GM21381 (cell line): ENCODE data around the gene IGSF9B.

Source experiments
- ATAC-seq: cut with Tn5 transposase; IDR thresholded peaks from one replicate; pipeline ENCODE4 v1.9.1; 2021; ENCODE audit warnings: mild to moderate bottlenecking, moderate library complexity; ENCODE audit not compliant: unreplicated experiment

The IGSF9B gene

DNA sequence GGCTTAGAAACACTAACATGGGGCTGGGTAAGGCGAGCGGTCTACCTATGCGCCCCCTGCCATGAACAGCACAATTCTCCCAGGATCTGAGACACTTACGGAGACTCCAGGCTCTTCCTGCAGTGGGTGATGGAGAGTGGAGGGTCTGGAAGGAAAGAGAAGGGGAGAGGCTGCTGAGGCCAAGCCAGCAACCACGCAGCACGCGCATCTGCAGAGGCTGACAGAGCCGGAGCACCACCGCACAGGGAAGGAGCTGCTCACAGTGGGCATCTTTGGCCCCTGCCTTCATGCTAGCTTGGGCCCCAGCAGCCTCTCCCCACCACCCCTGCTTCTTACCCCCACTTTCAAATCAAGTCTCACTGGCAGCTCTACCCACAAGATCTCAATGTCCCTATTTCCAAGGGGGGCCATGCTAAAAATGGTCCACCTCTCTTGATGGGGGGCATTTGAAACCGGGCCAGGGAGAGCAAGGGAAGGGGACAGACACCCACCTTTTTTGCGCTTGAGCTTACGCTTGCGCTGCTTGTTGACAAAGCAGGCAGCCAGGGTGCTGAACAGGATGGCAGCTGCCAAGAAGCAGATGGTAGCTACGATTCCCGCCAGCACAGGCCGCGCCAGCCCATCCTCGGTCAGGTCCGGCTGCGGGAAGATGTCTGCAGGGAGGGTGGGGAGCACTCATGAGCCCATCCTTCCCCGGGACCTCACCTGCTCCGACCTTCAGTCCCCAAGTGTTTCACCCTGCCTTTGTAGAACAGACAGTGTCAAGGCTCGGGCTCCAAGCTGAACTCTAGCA, 34.5 kb downstream of the IGSF9B start:
- no peak for ATAC-seq

DNA sequence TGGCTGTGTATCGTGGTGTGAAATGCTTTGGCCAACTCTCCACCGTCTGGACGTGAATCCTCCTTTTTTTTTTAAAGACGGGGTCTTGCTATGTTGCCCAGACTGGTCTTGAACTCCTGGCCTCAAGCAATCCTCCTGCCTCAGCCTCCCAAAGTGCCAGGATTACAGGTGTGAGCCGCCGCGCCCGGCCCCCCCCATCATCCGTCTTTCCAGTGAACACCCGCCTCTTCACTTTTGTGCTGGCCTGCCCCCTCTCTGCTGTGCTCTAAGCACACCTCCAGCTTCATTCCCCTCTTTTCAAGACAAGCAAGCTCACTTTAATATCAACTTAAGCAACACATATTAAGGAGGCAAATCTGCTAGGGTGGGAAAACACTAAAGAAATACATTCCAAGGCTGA, 35.3 kb downstream of the IGSF9B start:
- no peak for ATAC-seq

DNA sequence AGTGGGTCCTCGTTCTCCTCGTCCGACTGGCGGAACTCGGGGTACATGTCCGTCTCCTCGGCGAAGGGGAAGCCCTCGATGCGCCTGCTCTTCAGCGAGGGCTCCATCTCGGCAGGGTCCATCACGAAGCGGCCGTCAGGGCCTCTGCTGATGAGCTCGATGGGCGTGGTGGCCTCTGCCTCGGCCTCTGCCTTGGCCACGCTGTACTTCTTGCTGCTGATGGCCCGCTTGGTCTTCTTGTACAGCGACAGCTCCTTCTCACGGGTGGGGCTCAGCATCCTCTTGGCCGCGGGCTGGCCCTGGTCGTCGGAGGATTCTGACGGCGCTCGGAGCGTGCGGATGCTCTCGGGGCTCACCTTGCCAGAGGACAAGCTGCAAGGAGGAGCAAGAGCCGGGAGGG, 35.7 kb downstream of the IGSF9B start:
- ATAC-seq, result no peak

DNA sequence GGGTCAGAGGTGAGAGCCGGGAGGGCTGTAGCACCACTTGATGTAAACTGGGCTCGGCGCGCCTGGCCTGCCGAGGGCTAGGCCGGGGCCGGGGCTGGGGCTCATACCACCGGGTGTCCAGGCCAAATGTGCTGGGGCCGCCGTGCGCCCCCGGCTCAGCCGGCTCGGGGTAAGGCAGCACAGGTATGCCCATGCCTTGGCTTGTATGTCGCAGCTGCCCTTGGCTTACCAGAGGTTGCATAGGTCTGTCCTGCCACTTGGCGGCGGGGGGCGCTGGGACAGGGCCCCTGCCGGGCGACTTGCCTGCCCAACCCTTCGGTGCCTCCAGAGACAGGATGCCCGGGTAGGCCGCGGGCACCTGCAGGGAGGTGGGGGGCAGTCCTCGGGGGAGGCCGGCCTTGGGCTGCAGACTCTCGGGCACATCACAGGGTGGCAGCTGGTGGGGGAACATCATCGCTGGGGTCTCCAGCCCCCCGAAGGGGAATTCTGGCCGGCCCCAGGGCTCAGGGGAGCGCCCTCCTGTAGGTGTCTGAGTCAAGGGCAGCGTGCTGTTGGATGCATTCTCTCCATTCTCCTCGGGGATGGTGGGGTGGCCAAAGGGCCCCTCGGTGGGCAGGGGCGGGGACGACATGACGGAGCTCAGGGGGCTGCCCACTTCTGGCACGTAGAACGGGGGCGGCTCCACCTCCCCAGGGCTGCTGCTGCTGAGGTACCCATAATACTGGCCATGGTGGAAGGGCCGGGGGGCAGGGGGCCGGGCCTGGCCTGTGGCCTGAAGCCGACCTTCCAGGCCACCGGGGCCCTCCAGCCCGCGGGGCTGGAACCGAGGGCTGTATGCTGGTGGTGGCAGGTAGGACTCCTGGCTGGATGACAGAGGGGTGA, 36.4 kb downstream of the IGSF9B start:
- no peak for ATAC-seq

DNA sequence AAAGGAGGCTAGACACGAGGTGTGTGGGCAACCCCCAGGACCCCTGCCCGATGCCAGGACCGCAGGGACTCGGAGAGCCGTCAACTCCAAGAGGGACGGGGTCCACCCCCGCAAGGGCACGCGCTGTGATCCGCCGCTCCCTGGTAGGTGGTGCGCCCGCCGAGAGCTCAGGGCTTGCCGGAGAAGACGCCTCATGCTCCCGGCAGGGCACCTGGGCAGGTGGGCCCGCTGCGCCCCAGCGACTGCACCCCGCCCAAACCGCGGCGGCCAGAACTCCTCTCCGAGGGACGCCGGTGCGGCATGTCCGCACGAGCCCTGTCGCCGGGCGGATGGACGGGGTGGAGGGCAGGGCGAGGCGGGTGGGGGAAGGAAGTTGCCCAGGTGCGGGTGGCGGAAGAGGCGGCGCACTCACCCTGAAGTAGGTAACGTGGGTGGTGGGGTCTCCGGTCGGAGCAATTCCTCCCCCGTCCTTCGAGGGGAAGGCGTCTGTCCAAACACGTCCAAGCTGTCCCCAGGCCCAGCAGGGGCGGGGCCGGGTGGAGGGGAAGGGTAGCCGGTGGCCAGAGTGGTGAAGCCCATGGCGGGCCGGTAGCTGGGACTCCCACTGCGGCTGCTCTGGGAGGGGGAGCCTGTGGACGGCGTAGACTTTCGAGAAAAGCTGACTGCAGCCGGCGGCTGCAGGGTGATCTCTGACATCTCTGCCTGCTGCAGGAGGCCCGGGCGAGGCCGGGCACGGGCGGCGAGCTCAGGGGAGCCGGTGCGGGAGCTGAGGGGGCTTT, 37.2 kb downstream of the IGSF9B start:
- no peak for ATAC-seq

DNA sequence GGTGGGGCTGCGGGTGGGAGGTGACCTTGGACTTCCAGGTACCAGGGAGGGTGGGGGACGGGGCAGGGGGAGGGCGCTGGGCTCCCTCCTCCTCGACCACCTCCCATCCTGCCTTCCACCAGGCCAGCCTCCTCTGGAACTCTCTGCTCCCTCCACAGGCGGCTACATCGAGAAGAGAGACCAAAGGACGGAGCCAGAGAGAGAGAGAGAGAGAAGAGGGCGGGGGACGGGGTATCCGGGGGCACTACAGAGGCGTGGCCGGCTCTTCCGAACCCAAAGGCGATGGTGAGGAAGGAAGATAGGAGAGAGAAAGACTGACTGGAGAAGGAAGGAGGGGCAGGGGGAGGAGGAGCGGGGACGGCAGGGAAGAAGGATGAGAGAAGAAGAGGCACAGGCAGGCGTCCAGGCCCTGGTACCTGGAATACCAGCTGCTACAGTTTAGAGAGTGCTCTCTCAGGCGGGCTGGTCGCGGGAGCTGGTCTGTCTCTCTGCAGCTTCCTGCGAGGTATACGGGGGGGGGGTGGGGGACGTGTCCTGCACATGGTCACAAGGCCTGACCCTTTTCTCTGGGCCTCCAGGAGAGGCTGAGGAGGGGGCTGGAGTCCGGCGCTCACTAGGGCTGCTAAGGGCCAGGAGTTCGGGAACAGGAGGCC, 38.0 kb downstream of the IGSF9B start:
- no peak for ATAC-seq

DNA sequence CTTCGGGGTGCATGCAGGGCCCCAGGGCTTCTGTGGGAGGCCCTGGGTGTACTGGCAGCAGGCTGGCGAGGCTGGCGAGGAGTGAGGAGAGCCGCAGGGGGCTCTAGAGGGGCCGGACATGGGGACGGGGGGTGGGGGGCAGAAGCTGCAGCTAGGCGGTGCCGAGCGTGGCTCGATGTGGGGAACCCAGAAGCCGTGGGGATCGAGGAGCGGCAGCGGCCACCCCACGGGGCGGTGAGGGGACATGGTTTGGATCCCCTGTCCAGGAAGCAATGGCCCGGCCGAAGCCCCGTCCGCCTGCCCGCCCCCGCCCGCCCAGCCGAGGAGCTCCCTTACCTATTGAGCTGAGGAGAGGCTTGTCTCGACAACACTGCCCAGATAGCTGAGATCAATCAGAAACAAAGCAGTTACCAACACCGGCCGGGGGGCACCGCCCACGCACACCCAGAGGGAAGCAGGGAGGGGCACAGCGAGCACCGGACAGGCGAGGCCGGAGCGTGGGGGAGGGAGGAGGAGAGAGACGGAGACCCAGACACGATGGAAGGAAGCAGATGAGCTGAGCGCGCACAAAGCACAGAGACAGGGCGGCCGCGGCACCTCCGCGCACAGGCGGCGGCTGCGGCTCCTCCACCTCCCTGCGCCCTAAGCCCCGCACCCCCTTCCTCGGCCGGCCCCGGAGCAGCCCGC, 38.7 kb downstream of the IGSF9B start:
- no peak for ATAC-seq

DNA sequence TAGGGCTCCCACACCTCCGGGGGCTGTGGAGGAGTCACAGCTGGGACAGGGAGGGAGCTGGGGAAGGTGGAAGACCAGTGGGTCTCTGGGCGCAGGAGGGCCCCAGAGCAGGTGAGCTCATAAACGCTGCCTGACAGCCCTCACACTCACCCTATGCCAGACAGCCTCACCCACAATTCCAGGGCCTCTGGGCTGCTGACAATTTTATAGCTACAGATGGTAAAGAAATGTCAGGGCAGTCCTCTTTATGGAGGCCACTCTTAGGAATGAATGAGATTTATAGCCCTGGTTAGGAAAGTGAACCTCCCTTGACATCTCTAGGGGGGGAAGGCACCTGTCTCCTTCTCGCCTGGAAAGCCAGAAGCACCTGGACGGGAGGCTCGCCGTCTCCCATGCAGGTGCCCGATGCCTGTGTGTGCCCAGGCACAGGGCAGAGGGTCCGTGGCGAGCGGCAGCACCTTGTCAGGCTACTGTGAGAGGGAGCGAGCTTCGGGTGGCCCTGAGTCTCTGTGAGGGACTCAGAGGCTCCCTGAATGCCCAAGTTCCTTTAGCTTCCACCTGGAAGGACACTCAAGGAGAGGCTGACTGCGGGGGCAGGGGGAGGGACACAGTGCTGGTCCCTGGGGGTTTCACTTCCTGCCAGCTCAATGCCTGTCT, 39.9 kb downstream of the IGSF9B start:
- ATAC-seq, result no peak

DNA sequence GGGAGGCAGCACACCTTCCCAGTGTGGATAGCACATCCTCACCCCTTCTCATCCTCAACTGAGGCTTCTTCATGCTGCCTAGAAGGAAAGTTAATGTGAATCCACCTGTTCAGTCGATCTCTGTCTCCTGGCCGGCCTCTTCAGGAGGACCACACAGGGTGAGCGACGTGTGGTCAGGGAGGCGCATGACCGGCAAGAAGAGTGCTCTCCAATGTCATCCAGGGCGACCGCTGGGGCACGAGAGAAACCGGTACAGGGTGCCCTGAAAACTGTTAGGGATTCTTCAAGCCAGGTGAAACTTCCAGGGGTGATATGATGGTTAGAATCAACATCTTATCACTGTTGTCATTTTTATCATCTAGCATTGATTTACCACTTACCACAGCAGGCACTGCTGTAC, 43.0 kb downstream of the IGSF9B start:
- no peak for ATAC-seq

DNA sequence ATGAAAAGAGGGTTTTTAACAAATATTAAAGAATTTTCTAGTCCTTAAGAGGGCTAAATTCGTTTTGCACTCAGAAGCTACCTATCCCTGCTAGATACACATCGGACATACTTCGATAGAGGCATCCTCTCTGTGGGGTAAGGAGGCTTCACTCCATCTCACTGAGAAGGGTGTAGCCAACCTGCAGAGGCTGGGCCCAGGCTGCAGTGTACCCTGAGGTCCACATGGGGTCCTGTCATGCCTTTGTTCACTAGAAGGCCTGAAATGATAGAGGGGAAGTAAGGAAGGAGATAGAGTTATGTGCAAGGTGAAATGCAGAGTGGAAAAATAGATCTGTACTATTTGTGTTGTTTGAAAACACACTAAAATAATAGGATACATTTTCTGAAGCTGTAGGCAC, 45.6 kb downstream of the IGSF9B start:
- no peak for ATAC-seq

DNA sequence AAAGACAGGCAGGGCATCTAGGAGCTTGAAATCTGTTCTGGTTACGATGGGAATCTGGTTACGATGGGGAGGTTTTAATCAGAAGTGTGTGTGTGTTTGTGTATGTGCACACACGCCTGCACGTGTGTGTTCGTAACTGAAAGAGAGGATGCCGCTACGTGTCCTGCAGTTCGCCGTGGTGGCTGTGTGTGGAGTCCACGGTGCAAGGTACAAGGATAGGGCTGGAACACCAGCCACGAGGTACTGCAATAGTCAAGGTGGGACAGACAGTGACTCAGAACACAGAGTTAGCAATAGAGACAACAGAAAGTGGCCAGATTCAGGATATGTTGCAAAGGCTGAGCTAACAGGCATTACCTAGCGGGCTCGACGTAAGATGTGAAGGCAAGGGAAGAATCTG, 46.7 kb downstream of the IGSF9B start:
- ATAC-seq, result no peak

DNA sequence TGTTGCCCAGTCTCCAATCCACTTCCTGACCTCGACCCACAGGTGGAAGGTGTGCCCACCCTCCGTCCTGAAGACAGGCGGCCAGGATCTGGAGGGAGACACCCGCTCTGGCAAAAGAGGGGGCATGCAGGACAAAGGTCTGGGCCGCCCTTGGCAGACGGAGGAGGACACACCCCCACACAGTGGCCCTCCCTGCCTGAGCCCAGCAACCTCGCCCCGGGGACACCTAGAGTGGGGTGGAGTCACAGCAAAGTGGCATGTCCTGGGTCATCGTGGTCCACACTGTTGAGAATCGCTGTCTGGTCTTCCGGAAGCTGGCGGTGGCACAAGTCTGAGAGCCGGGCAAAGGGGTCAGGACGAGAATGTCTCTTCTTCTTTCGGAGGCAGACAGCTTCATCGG, 47.9 kb downstream of the IGSF9B start:
- ATAC-seq, result no peak

DNA sequence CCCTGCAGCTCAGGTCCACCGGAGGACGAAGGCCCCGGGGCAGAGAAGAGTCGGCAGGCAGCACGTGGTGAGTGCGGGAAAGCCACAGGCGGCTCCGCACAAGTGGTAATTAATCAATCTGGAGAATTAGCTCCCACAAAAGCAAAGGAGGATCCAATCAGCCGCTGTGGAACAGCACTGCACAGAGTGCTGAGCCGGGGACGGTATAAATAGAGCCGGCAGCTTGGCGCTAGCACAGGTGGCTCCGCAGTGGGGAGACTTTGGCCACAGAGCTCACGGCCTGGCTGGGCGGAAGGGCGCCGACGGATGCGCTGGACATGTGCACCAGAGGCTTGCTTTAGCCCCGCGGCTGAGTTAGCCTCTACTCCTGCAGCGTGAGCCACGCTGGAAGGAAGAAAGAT, 48.9 kb downstream of the IGSF9B start:
- ATAC-seq, result no peak

DNA sequence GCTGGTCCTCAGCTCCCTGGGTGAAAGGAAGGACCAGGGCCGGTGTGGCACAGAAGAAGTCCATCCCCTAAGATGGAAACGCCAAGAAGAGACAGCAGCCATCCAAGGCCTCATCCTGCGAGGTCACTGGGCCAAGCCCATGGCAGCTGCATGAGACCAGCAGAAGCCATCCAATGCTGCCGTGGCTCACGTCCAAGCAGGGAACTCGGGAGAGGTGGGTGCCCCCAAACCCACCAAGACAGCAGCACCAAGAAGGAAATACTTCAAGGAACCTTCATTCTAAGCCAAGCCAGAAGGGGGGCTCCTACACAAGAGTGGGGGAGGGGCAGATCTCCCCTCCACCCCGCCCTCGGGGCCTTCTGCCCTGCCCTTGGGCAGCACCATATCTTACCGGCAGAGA, 49.6 kb downstream of the IGSF9B start:
- ATAC-seq, result no peak

DNA sequence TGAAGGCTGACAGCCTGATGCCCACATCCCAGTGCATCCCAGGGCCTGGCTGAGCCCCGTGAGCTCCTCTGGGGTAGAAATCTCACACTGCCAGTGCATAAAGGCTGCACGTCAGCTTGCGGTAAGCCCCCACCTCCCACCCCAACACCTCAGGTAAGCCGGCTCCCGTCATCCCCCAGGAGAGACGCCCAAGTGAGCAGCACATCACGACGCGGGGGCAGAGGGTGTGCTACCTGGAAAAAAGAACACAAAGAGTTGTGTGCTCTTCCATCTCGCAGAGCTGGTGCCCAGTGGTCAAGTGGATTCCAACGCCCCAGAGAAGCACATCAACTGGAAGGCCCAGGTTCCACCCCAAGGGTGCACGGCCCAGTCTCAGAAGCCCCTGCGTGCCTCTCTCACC, 50.0 kb downstream of the IGSF9B start:
- no peak for ATAC-seq

DNA sequence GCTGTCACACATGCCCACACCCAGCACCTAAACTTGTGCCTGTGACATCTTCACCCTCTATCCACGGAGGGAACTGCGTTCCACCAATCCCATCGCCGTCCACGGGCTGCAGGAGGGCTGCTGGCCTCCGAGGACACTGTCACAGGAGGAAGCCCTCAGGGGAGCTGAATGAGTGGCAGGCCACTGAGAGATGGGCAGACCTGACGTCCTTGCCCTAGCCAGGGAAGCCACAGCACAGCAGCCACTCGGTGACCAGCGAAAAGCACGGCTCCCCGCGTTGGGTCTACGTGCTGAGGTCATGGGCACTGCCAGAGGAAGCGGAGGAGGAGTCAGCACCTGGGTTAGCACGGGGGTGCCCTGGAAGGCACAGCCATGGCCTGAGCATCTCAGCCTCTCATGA, 50.5 kb downstream of the IGSF9B start:
- no peak for ATAC-seq

DNA sequence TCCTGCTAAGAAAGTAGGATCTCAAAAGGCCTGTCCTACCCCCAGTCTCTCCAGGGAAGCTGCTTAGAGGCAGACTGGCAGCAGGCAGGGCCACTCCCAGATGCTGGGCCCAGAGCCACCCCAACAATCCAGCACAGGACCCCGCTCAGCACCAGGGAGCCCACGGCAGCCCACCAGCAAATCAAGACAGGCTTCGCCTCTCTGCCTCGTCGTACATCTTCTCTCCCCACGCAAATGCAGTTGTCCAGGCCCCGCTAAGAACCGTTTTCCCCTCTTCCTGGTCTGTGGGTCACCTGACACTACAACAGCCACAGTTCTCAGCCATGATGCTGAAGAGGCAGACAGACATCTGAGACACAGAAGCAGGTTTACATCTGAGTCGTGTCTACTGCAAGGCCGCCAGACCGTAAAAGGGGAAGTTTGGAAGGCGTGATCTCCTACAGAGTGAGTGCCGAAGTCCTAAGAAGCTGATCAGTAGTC, 51.1 kb downstream of the IGSF9B start:
- ATAC-seq, result no peak

DNA sequence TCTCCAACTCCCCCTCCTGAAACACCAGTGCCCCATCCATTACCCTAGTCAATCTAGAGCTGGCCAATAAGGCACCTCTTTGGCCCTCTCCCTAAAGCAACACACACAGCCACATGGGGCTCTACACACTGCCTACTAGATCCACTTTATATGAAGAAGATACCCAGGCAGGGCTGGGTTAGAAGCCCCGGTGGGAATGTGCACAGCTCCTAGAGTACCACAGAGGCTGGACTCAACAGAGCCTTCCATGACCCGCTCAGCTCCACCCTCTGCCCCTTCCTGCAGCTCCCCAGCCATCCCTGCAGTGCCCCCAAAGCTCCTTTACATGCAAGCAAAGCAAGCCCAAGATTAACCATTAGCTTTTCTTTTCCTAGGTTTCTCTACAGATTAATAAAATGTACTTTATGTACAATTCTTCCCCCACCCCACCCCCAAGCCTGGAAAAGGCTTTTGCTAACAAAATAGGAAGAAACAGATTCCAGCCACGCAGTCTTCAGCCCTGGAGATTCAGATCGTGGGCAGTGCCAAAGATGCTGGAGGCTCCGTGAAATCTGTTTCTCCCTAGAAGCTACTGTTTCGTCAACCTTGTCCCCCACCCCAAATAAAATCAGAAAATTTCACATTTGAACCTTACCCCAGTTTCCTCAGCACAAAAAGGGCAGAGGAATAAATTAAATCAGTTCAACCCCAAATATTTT, 51.8 kb downstream of the IGSF9B start:
- ATAC-seq, result no peak
